Rectal smooth muscle tissue (tissue), 1 donor: ENCODE data around the gene RHBDF1.

Experiments
- H3K27ac ChIP-seq: one replicate; pipeline ENCODE4 v1.7.0; 2013; ENCODE audit warnings: low read depth, low read length, inconsistent platforms
- H3K27me3 ChIP-seq: one replicate; pipeline ENCODE4 v1.7.0; 2013; ENCODE audit warnings: low read length; ENCODE audit not compliant: control insufficient read depth, insufficient read depth
- H3K36me3 ChIP-seq: one replicate; pipeline ENCODE4 v1.7.0; 2013; ENCODE audit warnings: low read length; ENCODE audit not compliant: control insufficient read depth, insufficient read depth
- H3K4me1 ChIP-seq: one replicate; pipeline ENCODE4 v1.7.0; 2013; ENCODE audit warnings: low read length; ENCODE audit not compliant: control insufficient read depth, insufficient read depth
- H3K4me3 ChIP-seq: one replicate; pipeline ENCODE4 v1.7.0; 2013; ENCODE audit warnings: low read length
- H3K9ac ChIP-seq: one replicate; pipeline ENCODE4 v1.7.0; 2013; ENCODE audit warnings: low read length

The RHBDF1 gene

DNA sequence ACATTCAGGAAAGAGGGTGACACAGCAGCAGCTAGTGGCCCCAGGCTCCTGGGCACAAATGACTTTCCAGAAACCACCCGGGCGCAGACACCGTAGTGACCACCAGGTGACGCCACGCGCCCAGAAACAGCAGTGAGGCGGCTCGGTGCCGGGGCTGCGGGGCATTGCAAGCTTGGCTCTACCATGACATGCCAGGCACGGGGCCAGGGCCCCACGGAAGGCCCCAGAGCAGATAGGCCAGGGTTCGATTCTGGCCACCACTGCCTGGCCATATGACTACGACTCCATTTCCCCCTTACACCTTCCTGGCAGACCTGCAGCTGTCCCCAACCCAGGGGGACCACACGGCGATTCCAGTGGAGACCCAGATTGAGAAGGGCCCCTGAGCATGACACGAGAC lies 6.7 kb downstream of the RHBDF1 start:
- no peaks in the 10 kb centered on the region for H3K4me1 ChIP-seq
- no peaks in the 10 kb centered on the region for H3K27me3 ChIP-seq
- no peak overlapping the region for H3K27ac ChIP-seq
- H3K4me3 ChIP-seq, result no peak overlapping the region
- H3K36me3 ChIP-seq, result peaks cover 10% of the 10 kb centered on the region
- no peak overlapping the region for H3K9ac ChIP-seq

DNA sequence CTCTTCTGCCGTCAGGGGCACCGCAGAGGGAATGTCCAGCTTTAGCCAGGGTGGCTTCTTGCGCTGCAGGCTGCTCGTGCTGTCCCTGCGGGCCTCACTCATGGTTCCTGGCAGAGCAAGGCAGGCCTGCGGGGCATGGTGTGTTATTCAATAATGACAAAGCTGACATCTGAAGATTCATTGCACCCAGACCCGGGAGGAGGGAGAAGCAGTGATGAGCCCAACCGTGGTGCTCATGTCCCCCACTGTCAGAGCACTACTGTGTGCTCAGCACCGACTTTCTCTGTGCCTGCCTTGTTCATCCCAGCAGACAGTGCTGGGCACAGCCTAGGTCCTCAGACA lies 7.5 kb downstream of the RHBDF1 start:
- Histone ChIP-seq H3K9ac (no peak overlapping the region), H3K4me3 (no peak overlapping the region), H3K27ac (no peak overlapping the region), H3K4me1 (no peaks in the 10 kb centered on the region), H3K27me3 (no peaks in the 10 kb centered on the region), H3K36me3 (peaks cover 15% of the 10 kb centered on the region)

DNA sequence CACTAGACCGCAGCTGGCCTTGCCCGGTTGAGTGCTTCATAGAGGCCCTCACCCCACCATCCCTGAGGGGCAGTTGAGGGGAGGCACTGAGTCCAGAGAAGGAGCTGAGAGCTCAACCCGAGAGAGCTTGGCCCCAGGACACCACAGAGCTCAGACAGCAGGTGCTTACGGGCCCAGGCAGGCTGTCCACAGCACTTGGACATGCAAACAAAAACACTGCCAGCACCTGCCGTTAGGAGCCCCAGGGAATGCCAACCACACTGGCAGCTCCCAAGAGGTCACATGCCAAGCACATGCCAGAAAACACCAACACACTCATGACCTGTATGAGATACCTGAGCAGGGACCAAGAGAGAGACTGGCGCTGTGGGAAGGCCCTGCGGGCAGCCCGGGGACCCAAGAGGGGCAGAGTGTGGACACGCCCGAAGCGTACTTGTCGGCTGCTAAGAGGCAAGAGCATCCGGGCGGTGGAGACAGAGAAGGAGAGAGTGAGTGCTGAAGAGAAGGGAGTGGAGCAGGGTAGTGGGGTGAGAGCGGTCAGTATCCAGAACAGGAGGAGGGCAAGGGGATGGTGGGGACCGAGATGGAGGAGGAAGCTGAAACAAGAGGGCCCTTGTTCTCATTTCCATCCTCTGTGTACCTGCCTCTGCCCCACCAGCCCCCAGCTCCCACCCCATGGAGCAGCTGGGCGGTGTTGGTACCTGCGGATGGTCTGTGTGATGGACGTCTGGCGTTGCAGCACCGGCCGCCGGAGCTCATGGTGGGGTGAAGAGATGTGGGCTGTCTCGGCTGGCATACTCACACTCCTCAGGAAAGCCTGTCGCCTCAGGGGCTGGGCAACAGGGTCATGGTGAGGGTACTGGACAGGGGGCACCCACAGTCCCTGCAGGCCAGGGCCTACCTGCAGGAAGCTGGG lies 8.2 kb downstream of the RHBDF1 start:
- no peaks in the 10 kb centered on the region for H3K4me1 ChIP-seq
- no peak overlapping the region for H3K27ac ChIP-seq
- H3K4me3 ChIP-seq, result no peak overlapping the region
- no peak overlapping the region for H3K9ac ChIP-seq
- no peaks in the 10 kb centered on the region for H3K27me3 ChIP-seq
- peaks cover 18% of the 10 kb centered on the region for H3K36me3 ChIP-seq

DNA sequence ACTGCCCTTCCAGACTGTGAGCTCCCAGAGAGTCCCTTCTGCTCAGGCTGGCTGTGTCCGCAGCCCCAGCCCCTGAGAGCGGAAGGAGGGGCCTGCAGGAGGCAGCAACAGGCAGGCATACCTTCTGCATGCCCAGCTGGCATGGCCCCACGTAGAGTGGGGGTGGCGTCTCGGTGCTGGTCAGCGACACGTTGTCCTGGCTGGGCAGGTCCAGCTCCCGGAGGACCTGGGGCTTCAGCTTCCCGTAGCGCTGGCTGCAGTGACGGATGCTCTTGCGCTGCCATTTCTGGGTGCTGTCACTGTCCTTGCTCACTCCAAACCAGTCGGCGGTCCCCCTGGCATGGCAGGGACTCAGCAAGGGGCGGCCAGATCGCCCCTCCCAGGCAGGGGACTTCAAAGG lies 9.0 kb downstream of the RHBDF1 start:
- no peak overlapping the region for H3K9ac ChIP-seq
- peaks cover 24% of the 10 kb centered on the region for H3K36me3 ChIP-seq
- H3K4me3 ChIP-seq, result no peak overlapping the region
- H3K27me3 ChIP-seq, result no peaks in the 10 kb centered on the region
- H3K27ac ChIP-seq, result no peak overlapping the region
- H3K4me1 ChIP-seq, result no peaks in the 10 kb centered on the region

DNA sequence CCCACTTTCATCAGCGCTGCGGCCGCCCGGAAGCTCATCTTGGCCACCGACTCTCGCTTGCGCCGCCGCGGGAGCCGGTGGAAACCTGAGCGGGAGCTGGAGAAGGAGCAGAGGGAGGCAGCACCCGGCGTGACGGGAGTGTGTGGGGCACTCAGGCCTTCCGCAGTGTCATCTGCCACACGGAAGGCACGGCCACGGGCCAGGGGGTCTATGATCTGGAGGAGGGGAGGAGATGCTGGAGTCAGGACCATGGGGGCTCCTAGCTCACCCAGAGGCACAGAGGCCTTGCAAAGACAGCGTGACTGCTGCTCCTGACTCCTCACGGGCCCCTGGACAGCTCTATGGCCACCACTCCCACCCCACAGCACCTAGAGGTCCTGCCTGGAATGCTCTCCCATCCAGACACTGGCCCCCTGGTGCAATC lies 9.5 kb downstream of the RHBDF1 start:
- Histone ChIP-seq H3K27ac (no peak overlapping the region), H3K4me1 (no peaks in the 10 kb centered on the region), H3K36me3 (peaks cover 25% of the 10 kb centered on the region), H3K4me3 (no peak overlapping the region), H3K27me3 (no peaks in the 10 kb centered on the region), H3K9ac (no peak overlapping the region)

DNA sequence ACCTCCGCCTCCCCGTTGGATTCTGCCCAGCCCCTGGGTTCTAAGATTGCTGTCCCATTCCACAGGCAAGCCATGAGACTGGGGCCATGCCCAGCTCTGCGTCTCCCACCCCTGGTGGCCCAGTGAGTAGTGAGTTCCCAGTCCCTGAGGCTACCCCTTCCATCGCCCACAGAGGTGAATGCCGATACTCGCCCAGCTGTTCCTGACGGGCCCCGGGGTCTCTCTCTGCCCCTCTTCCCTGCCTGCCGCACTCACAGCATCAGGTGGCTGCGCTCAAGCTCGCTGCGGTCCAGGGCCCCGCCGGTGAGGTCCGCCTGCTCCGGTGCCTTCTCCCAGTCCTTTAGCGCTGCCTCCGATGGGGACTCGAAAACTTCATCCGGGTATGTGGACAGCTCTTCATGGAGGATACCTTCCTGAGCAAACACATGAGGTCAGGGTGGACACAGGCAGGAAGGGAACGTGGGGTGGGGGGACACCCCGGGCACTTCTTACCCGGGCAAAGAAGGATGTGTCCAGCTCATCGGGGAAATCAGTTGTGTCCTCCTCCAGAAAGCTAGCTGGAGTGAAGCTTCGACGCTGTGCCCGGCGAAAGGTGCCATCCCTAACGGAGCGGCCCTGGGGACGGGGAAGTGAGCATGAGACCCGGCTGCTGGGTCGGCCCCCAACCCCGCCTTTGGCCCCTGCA lies 10.0 kb downstream of the RHBDF1 start:
- Histone ChIP-seq H3K4me3 (no peak overlapping the region), H3K27ac (no peak overlapping the region), H3K36me3 (peaks cover 27% of the 10 kb centered on the region), H3K9ac (no peak overlapping the region), H3K4me1 (no peaks in the 10 kb centered on the region), H3K27me3 (no peaks in the 10 kb centered on the region)

DNA sequence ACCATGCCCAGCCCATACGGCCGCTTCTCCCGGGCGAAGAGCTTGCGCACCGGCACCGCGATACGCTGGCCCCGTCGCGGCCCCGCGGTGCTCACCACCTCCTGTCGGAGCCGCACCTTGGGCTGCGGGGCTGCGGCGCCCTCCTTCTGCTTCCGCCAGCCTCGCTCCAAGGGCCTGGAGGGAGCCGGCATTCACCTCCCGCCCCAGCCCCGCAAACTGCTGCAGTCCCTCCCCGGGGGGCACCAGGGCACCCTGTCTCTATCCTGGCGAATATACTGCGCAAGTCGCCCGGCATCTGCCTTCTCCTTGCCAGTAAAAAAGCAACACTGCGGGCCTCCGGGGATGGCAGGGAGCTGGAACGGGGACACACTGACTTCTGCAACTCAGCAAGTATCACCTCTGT lies 10.6 kb downstream of the RHBDF1 start:
- Histone ChIP-seq H3K4me3 (no peak overlapping the region), H3K36me3 (peaks cover 27% of the 10 kb centered on the region)

DNA sequence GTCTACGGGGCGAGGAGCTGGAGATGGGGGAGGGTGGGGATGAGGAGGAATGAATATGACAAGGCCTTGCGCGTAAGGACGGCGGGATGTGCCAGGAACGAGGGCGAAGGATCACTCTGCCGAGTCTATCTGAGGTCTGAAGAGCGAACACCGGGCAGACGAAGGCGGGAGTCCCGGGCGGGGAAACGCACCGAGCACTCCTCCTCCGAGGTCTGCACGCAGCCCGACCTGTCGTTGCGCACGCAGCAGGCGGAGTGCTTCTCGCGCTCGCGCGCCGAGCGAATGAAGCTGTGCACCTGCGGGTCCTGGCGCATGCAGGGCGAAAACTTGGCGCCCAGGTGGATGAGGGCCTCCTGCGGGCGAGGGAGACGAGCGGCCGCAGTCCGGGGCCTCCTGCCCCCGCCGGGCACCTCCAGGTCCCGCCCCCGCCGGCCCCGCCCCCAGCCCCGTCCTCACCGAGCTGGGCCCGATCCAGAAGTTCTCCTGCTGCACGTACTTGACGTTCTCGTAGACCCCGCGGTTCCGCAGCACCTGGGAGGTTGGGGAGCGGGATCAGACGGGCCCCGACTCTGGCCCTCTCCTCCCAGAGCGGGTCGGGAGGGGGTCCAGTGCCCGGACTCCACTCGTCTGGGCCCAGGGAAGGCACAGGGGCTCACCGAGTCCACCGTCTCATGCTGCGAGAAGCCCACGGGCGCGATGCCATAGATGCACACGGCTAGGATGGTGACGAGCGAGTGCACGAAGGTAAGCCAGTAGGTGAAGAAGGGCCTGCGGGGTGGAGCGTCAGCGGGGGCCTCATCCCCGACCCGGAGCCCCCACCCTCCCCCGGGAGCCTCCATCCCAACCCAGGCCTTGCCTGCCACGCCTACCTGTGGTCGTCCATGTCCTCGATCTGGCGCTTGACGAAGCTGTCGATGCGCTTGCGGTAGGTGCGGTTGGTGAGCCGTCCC lies 11.2 kb downstream of the RHBDF1 start:
- Histone ChIP-seq H3K27ac (no peak overlapping the region), H3K4me3 (no peak overlapping the region), H3K27me3 (no peaks in the 10 kb centered on the region), H3K36me3 (peaks cover 32% of the 10 kb centered on the region), H3K4me1 (no peaks in the 10 kb centered on the region), H3K9ac (no peak overlapping the region)

More for the DNA sequence above, 10.6 kb downstream of the RHBDF1 start:
- H3K9ac ChIP-seq, result no peak overlapping the region
- no peaks in the 10 kb centered on the region for H3K4me1 ChIP-seq
- no peak overlapping the region for H3K27ac ChIP-seq
- no peaks in the 10 kb centered on the region for H3K27me3 ChIP-seq

DNA sequence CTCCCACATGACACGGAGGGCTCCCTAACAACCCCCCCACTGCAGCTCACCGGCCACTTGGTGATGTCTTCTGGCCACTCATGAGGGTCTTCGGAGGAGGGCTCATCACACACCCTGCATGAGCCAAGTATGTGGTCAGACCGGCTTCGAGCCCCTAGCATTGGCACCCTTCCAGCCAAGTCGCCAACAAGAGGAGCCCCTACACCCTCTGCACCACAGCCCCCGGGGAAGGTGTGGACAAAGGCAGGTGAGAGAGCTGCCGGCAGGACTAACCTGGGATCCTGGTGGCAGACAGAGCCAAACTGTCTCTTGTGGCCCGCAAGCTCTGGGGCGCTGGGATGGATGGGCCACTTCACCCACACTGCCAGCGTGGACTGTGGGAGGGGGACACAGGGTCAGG lies 12.3 kb downstream of the RHBDF1 start:
- H3K27me3 ChIP-seq, result no peaks in the 10 kb centered on the region
- peaks cover 39% of the 10 kb centered on the region for H3K36me3 ChIP-seq
- no peaks in the 10 kb centered on the region for H3K4me1 ChIP-seq
- H3K4me3 ChIP-seq, result no peak overlapping the region
- H3K27ac ChIP-seq, result no peak overlapping the region
- H3K9ac ChIP-seq, result no peak overlapping the region

DNA sequence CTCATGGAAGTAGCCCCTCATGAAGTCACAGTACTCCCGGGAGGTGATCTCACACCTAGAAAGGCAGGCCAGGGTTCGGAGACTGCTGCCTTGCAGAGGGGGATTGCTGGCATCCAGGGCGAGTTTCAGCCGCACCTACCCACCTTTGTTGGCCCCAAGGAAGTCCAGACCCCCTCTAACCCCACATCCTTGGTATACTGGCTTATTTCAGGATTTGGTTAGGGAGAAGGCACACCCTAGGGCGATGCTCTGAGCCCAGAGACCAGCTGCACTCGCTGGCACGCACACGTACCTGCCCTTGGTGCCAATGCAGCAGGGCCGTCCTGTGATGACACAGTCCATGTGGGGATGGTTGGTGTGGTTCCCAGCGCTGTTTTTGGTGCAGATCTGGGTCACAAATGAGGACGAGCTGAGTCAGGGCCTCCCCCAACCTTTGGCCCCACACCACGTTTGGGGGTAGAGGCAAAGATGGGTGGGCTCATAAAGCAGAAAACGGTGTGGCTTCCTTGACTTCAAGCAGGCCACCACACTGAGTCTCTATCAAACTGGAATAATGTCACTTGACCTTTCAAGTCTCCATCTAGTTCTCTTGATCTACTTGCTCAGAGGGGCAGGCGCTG lies 12.9 kb downstream of the RHBDF1 start:
- no peaks in the 10 kb centered on the region for H3K4me1 ChIP-seq
- no peak overlapping the region for H3K9ac ChIP-seq
- peaks cover 36% of the 10 kb centered on the region for H3K36me3 ChIP-seq
- H3K4me3 ChIP-seq, result no peak overlapping the region
- H3K27me3 ChIP-seq, result no peaks in the 10 kb centered on the region
- no peak overlapping the region for H3K27ac ChIP-seq

DNA sequence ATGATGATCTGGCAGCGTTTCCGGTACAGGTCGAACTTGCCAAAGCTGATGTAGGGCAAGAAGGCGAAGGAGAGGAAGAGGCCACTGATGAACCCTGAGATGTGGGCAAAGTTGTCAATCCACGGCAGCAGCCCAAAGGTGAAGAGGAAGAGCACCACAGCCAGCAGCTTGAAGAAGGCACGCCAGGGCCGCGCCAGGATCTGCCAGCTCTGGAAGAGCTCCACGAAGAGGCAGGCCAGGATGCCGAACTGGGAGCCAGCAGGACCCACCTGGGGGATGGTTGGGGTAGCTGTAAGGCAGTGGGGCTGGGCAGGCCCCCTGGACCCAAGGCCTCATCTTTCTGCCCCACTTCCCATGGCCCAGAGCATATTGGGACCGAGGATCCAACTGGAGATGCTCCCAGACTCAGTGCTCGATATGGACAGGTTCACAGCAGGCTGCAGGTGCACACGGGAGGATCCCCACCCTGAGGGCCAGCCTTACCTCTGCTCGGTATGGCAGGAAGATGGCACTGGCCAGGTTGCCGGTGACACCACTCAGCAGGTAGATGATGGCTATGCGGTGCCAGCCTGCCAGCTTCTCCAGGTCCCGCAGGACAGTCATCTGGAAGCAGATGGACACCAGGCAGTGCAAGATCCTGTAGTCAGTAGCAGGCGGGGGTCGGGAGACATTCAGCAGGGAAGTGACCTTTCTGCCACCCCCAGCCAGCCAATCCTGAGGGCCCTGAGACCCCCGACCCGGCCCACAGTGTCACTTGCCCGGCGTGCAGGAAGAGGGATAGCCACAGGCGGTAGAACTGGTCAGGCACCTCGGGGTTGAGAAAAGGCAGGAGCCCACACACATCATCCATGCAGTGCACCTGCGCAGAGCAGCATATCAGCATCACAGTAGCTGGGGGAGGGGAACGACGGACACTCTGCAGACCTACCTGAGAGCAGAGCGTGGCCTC lies 13.7 kb downstream of the RHBDF1 start:
- Histone ChIP-seq H3K4me3 (no peak overlapping the region), H3K4me1 (peaks cover 4% of the 10 kb centered on the region), H3K9ac (no peak overlapping the region), H3K36me3 (peaks cover 32% of the 10 kb centered on the region), H3K27ac (no peak overlapping the region), H3K27me3 (no peaks in the 10 kb centered on the region)
